Activated T-cell treated with anti-CD3 and anti-CD28 coated beads for 48 hours (primary cell): Measurements from ENCODE around the gene DNM1.

ENCODE experiments used
- DNase-seq: peaks from one replicate; pipeline ENCODE4 v3.0.0-alpha.2; 2020; ENCODE audit warnings: low read depth

Gene DNM1

DNA sequence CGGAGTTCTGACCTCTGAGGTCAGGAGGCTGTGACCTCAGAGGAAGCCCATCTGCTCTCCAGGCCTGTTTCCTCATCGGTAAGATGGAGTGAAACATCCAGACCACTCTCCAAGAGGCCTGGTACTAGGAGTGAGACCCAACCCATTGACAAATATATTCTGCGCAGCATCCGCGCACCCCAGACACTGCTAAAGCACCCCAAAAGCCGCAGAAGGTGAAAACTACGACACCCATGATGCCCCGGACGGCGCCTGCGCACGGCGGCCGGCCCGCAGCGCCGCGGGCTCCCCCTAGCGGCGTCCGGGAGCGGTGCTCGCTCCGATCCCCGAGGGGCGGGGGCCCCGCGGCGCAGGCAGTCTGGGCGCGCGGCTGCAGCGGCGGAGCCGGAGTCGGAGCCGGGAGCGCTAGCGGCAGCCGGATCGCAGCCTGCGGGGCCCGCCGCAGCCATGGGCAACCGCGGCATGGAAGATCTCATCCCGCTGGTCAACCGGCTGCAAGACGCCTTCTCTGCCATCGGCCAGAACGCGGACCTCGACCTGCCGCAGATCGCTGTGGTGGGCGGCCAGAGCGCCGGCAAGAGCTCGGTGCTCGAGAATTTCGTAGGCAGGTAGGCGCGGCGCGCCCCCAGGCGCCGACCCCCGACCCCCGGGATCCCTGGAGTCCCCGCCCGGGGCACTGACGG lies at the start of gene DNM1:
Gene DNM1 (plus strand): TSS at position 356 of the 683 bp plus-strand sequence. CDS start 92 bp downstream, at position 448.
- DNase-seq, result peak; percentile 74

- no peak for DNase-seq
These were observed 49.1 kb upstream of the DNM1 start for GRCh38 chr9:128153947-128154695.

GRCh38 chr9:128155736-128156500 lies 47.3 kb upstream of the DNM1 start:
- DNase-seq, result no peak

DNA sequence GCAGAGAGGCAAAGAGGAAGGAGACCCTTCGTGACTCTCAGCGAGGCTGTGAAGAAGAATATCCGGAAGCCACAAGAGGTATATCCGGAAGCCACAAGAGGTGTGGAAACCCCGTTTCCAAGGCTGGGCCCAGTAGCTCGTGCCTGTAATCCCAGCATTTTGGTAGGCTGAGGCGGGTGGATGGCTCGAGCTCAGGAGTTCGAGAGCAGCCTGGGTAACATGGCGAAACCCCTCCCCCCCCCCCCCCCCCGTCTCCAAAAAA lies 43.7 kb upstream of the DNM1 start:
- DNase-seq, result peak; percentile 18

GRCh38 chr9:128159784-128160602 lies 43.2 kb upstream of the DNM1 start, which contains the start of gene BBLN:
BBLN (plus strand) TSS chr9:128160265; CDS start chr9:128160408, 143 bp downstream.
- DNase-seq, result peak; percentile 96

DNA sequence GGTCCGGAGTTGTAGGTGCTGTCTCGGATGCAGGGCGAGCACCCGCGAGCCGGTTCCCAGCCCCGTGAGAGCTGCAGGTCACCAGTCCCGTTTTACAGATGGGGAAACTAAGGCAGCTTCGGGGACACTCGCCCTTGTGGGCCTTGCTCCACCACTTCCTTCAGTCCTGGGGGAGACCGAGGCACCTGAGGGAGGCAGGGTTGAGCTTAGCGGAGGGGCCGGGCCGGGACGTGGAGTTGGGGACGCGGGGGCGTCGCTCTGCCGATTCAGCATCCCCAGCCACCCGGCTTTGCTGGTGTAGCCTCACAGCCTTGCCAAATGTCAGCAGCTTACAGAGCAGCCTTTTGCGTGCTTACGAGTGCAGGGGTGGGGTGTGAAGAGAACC lies 42.6 kb upstream of the DNM1 start:
- peak; percentile 48 for DNase-seq

GRCh38 chr9:128161215-128161902 lies 41.8 kb upstream of the DNM1 start:
- DNase-seq, result no peak

DNA sequence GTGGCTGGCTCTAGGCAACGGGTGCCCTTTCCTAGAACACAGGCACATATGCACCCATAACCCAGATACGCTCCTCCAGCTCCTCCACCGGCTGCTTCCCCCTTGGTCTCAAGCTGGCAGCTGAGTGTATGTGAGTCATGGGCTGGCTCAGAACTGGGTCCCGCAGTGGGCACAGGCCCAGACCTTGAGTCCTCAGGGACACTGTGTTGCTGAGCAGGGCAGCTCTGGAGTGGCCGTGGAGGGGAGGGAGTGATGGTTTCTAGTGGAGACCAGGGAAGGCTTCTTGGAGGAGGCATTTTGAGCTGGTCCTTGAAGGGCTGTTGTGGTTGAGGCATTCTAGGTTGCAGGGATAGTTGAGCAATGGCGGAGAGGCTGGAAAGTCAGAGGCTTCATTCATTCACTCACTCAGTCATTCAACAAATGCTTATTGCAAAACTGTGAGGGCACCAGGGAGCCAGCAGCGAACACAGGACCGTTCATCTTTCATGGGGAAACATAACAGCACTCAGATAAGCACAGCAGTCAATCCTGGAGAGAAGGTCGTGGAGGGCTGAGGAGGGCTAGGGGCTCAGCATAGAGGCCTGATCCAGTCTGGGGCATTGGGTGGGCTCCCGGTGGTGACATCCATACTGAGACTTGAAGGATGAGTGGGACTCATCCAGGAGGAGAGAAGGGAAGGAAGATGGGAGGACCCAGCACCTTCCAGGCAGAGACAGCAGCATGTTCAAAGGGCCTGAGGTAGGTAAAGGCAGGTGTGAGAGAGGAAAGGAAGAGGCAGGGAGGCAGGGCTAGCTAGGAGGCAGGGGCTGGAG lies 40.8 kb upstream of the DNM1 start:
- DNase-seq, result no peak

- no peak for DNase-seq
These were observed 40.1 kb upstream of the DNM1 start for GRCh38 chr9:128163027-128163515.

DNA sequence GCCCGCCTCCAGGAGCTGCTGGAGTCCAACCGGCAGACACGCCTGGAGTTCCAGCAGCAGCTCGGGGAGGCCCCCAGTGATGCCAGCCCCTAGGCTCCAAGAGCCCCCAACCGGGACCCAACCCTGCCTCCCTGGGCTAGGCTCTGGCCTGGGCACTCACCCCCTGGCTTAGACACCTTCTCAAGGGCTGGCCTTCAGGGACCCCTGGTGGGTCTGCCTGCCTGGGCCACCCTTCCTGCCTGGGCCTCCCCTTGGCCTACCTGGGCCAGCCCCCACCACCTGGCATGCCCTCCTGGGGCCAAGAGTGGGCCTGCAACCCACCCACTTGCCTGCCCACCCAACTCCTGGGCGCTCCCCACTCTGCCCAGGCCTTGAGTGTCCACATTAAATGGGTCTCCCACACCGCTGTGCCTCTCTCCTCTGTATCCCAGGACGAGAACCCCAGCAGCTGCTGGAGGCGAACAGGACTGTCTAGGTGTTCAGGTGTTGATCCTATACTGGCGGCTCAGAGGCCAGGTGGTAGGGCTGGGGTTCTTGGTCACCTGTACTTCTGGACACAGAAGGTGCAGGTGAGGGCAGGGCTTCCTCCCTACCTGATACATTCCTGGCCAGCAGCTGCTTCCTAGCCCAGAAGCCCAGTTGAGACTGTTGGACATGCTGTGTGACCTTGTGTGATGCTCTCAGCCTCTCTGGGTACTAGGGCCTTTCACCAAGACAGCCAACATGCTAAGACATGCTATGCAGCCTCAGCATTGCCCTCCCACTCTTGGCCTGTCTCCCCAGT lies 39.5 kb upstream of the DNM1 start:
- DNase-seq, result no peak

GRCh38 chr9:128164307-128164885 lies 38.8 kb upstream of the DNM1 start:
- DNase-seq, result no peak

- DNase-seq, result no peak
These were observed 37.0 kb upstream of the DNM1 start for GRCh38 chr9:128166169-128166568.

GRCh38 chr9:128167209-128167608 lies 36.0 kb upstream of the DNM1 start:
- no peak for DNase-seq

- no peak for DNase-seq
These were observed 34.4 kb upstream of the DNM1 start for GRCh38 chr9:128168731-128169308.

DNA sequence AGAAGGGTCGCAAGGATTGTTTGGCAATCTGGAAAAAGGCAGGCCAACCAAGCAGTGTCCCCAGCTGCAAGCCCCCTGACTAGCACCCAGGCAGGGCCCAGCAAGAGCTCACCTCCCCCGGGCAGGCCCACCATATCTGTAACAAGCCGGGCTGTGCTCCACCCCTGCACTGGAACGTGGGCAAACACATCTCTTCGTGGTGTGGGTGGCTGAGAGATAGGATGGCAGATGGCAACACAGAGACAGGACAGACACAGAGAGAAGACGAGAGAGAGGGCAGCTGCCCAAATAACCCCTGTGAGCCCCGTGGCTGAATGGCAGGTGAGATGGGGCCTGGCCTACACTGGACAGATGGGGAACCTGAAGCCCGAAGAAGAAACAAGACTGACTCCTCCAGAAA lies 33.7 kb upstream of the DNM1 start:
- no peak for DNase-seq

- DNase-seq, result no peak
These were observed 33.3 kb upstream of the DNM1 start for GRCh38 chr9:128169925-128170324.

DNA sequence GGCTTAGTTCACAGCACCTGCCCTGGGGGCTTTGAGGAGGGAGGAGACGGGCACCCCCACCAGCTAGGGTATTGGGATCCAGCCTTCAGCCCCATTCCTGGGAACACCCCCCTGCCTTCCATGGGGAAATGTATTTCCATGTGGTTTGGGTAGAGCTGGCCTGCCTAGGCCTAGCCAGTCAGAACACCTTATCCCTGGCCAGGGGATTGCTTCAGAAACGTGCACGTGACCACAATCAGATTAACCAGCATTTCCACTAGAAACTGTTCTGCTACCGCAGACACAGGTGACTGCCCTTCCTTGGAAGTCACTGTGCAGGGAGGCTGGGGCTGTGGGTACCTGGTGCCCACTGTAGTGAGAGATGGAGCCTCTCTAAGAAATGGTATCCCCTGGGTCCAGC lies 29.1 kb upstream of the DNM1 start:
- DNase-seq, result no peak

DNA sequence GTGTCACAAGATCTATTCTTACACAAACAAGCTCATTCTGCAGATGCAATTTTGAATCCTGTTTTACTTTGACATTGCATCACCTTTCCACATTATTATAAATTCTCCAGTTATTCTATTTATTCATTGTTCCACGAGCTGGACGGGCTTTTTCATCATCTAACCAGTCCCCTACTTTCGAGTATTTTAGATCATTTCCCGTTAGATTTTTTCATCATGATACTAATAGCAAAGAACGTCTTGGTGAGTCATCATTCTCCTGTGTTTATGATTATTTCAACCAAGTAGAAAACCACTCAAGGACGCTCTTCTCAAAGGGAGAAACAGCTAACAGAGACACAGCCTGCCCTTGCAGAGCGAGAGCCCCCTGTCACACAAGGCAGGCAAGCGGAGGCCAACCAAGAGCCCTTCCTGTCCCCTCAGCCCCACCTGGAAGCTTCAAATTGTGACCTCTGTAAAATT lies 28.0 kb upstream of the DNM1 start:
- no peak for DNase-seq

GRCh38 chr9:128175726-128176125 lies 27.5 kb upstream of the DNM1 start:
- no peak for DNase-seq
